Ecto neural progenitor cell (in vitro differentiated cells): ENCODE results near the gene ROBO1.

Experiments
- DNase-seq: peaks from one replicate; pipeline ENCODE4 v3.0.0-alpha.2; 2018; ENCODE audit warnings: low spot score

ROBO1 gene

DNA sequence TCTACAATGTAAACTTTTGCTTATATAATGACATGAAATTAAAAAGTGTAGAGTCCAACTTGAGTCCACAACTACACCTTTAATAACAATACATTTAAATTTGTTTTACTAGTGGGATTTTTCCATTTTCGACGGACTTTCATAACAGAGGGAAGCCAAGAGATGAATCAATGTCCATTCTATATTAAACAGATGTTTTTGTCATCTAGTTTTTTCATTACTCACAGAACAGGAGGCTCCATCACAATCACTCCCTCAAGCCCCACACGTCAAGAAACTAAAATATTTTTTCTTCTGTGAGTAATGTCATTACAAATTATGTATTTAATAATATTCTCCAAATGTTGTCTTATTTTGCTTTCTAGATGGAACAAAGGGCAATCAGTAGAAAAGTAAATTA lies 932.9 kb downstream of the ROBO1 start:
- no peak for DNase-seq

- no peak for DNase-seq
Observed at GRCh38 chr3:78832785-78833204, 935.0 kb downstream of the ROBO1 start.

- no peak for DNase-seq
Observed at GRCh38 chr3:78831446-78831972, 936.3 kb downstream of the ROBO1 start.

GRCh38 chr3:78830470-78830869 lies 937.3 kb downstream of the ROBO1 start:
- DNase-seq = no peak

- no peak for DNase-seq
Observed at GRCh38 chr3:78827618-78828017, 940.2 kb downstream of the ROBO1 start.

DNA sequence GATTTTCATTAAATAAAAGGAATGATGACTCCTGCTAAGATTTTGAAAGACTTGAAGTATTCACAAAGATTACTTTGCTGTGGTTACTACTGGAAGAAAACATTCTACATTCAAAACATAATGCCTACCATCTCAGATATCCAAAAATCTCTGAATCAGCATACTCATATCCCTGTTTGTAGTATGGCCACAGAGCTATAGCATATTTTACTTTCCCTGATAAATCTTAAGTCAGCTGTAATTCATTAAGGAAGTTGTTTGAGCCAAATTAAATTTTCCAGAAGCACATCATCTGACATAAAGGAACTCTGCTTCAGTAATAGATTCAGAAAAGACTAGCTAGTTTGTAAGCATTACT lies 942.0 kb downstream of the ROBO1 start:
- DNase-seq = no peak

DNA sequence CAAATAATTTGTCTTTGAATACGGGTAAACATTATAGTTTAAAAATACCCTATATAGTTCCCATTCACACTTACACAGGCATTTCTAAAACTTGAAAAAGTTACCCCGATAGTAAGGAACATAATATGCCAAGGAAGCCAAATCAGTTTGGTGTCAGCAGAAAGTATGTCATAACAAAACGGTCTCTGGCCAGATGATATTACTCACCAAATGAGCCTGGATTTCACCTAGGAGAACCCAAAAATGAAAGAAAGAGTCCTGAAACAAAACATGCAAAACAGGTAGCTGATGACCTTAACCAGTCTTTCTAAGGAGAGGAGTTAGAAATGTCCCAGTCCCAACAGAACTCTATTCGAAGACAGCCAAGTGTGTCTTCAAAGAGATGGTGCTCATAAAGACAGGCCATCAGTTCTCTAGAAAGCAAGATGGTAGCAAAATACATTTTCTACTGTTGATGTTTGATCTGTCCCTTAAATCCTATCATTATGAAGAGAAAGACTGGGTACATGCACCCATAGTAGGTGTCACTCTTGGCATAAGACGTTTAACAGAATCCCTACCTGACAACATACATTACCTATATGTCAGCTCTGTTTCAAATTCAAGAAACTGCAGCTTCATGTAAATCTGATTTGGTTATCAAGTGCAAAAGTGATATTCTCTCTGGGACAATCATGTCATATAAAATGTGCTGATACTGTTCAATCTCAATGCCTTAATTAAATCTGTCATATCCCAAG lies 942.5 kb downstream of the ROBO1 start:
- DNase-seq = no peak

GRCh38 chr3:78823859-78824258 lies 943.9 kb downstream of the ROBO1 start:
- no peak for DNase-seq

DNA sequence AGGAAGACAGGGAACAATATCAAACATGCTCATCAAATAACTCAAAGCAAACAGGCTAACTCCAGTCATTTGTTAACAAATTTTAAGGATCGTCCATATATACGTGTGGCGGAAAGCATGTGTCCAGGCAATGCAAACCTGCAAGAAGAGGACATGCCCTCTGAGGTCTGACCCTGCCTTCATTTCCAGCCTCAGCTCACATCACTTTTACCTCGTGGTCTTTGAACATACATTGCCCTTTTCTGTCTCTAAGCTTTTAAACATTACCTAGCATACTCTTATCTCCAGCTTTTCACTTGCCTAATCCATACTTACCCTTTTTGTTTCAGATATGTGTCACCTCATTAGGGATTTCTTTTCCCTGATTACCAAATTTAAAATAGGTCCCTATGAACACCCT lies 944.4 kb downstream of the ROBO1 start:
- no peak for DNase-seq

DNA sequence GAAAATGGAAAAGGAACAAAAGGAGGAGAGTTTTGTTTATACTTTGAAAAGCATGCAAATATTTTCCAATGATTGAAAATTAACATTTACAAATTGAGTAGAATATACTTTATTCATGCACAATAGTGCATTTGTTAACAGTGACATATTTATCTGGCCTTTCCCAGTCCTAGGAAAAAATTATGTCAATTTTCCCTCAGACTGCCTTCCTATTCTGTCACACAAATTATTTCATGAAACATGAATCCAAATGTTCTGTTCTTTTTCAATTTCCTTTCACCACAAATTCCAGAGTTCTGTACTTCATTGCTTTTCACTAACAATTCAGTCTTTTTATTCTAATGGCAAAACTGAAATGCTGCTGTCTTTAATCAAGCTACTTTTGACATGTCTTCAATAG lies 945.1 kb downstream of the ROBO1 start:
- DNase-seq = no peak

GRCh38 chr3:78820542-78820941 lies 947.3 kb downstream of the ROBO1 start:
- no peak for DNase-seq

- no peak for DNase-seq
Observed at GRCh38 chr3:78818161-78818985, 949.4 kb downstream of the ROBO1 start.

GRCh38 chr3:78814893-78815562 lies 952.8 kb downstream of the ROBO1 start:
- no peak for DNase-seq

DNA sequence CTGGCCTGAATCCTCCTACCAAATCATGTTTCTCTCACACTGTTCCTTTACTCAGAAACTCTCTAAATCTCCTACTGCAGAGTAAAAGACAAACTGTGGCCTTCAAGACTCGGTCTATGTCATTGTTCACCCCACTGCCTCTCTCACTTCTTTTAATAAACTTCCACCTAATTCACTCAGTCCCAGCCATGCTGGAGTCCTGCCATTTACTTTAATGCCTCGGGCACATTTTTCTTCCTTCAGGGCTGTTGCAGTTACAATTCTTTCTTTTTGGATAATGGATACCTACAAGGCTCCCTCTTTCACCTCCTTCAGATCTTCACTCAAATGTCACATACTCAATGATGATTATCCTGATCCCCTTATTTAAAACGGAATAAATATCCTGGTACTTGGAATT lies 955.6 kb downstream of the ROBO1 start:
- no peak for DNase-seq

DNA sequence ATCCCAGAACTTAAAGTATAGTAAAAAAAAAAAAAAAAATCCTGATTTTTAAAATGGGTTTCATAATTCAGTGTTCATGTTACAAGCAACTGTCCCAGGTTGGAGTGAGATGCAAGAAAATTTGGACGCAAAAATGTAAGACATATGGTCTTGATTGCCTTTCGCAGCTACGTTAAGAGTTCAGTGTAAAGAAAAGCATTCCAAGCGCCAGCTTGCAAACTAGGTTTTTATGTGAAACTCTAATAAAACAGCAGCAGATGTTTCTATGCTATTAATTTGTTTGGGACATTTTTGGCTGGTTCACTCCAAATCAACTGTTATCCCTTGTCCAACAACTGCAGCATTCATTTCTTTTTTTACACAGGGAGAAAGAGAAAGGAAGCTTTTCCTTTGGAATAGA lies 957.8 kb downstream of the ROBO1 start:
- no peak for DNase-seq

- DNase-seq = no peak
Observed at GRCh38 chr3:78804251-78805037, 963.4 kb downstream of the ROBO1 start.

DNA sequence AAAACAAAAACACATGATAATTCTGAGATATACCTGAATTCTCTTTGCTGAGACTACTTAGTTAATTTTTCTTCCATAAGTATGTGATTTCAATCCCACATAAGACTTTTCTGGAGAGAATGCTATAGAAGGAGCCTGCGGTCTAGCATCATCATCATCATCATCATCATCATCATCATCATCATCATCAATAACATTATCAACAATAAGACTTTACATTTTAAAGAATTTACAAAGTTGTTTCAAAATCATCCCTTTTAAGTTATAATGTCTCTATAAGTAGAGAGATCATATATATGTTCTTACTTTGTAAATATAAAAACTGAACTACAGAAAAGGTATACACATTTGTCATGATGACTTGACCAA lies 965.3 kb downstream of the ROBO1 start:
- no peak for DNase-seq

DNA sequence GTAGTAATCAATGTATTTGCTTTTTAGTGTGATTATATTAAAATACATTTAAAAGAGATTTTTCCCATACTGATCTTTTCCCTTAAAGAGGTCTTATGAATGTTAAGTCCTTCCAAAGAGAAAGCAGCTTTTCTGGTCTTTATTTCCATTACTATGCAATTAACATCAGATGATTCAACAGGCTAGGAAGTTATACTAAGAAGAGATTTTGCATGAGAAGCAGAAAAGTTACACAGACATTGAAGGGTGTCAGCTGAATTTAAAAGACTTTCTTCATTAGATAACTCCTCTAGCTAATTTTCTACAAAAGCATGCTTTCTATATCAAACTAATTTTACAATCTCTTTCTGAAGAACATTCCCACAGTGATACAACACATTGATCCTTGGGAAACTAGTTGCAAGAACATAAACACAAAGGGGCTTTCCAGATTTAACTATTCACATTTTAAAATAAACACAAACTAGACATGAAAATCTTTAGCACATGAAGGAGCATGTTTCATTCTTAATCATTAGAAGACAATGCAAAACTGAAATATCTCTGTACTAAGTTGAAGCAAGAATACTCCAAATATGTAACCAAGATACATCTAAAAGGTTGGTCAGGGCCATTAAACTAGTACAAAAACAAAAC lies 965.8 kb downstream of the ROBO1 start:
- DNase-seq = no peak

DNA sequence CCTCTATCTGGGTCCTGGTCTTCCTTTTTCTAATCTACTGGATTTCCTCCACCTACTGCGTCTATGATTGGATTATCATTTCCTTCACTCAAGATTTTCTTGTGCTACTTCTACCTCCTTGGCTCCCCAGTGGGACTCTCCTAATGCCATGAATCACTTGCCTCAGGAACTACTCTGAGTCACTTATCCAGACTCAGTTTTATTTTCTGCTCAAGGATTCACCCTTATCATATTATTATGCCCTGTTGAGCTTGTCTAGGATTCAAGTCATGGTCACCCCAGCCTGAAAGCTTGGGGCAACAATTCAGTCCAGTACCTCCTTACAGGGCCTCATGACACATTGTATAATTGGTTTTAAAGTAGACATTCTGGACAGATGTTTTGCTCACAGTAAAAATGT lies 968.1 kb downstream of the ROBO1 start:
- DNase-seq = no peak

- no peak for DNase-seq
Observed at GRCh38 chr3:78798266-78798832, 969.4 kb downstream of the ROBO1 start.

DNA sequence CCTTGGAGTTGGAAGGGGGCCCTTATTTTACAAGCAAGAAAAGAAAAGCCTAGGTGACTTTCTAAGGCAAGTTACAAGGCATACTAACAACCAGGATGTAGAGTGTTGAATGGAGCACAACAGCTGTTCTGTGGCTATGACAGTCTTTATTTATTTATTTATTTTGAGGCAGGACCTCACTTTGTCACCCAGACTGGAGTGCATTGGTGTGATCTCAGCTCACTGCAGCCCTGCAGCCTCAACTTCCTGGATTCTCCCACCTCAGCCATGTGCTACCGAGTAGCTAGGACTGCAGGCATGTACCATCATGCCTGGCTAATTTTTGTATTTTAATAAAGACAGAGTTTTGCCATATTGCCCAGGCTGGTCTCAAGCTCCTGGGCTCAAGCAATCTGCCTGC lies 973.4 kb downstream of the ROBO1 start:
- no peak for DNase-seq
